MM.1S (cell line): ENCODE measurements around the gene METAP1D.

Experiments
- EZH2 ChIP-seq: fragments of 300-600 bp; sonication (generic); optimal IDR thresholded peaks from 2 replicates; pipeline ENCODE3; 2017; ENCODE audit warnings: low read depth, mild to moderate bottlenecking, antibody characterized with exemption, low read length, mixed read lengths
- EZH2phosphoT487 ChIP-seq: fragments of 300-600 bp; sonication (generic); IDR thresholded peaks from 2 replicates; pipeline ENCODE4 v1.6.1; 2018; ENCODE audit warnings: antibody characterized with exemption, low read length
- TF ChIP-seq, protein P1 (sequence below): fragments of 300-600 bp; sonication (generic); IDR thresholded peaks from 2 replicates; pipeline ENCODE4 v1.5.1; 2016; ENCODE audit warnings: antibody characterized with exemption, low read length, mixed read lengths

DNA sequence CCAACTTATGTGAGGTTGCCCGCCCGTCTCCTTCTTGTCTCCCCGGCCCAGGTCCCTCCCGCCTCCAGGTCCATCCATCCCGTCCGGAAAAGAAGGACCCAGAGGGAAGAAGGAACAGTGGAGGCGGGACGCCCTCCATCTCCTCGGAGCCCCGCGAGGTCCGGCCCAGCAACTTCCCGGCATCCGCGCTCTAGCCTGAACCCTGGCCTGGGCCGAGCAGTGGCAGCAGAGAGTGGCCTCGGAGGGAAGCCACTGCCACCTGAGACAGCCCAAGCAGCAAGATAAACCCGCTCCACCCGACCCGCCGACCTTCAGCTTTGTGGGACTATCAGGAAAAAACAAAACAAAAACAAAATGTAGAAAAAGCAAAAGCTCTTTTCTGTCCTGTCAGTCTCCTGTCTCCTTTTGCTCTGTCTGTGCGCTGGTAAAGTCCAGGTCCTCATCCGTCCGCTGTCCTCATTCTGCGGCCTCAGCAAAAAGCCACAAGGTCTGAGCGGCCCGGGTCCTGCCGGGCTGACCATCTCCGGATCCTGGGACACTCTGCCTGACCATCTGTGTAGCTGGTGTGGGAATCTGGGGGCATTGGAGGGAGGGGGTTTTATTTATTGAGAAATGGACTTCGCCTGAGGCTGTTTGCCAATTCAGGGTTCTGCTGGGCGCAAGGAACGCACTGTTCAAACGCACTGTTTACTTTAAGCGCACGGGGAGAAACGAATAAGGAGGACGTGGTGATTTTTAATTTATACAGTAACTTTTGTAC lies 88.7 kb downstream of the METAP1D start:
- TF ChIP-seq, protein P1, sequence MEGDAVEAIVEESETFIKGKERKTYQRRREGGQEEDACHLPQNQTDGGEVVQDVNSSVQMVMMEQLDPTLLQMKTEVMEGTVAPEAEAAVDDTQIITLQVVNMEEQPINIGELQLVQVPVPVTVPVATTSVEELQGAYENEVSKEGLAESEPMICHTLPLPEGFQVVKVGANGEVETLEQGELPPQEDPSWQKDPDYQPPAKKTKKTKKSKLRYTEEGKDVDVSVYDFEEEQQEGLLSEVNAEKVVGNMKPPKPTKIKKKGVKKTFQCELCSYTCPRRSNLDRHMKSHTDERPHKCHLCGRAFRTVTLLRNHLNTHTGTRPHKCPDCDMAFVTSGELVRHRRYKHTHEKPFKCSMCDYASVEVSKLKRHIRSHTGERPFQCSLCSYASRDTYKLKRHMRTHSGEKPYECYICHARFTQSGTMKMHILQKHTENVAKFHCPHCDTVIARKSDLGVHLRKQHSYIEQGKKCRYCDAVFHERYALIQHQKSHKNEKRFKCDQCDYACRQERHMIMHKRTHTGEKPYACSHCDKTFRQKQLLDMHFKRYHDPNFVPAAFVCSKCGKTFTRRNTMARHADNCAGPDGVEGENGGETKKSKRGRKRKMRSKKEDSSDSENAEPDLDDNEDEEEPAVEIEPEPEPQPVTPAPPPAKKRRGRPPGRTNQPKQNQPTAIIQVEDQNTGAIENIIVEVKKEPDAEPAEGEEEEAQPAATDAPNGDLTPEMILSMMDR: no peak
- TF ChIP-seq EZH2 (no peak), EZH2phosphoT487 (no peak)
